IMR-90 (cell line): Measurements from ENCODE around the gene NETO2.

Experiments
- CTCF ChIP-seq: conservative IDR thresholded peaks from 2 replicates; pipeline ENCODE4 v1.5.1; 2012; ENCODE audit warnings: mild to moderate bottlenecking, low read depth, low read length, improper control_type of control experiment
- FOS ChIP-seq: fragments of 150-350 bp; IDR thresholded peaks from 2 replicates; pipeline ENCODE4 v1.6.1; 2016; ENCODE audit warnings: low read depth, low read length
- POLR2A ChIP-seq: IDR thresholded peaks from 2 replicates; pipeline ENCODE4 v1.6.1; 2012; ENCODE audit warnings: mild to moderate bottlenecking, low read depth, low read length
- RAD21 ChIP-seq: IDR thresholded peaks from 2 replicates; pipeline ENCODE4 v1.6.1; 2012; ENCODE audit warnings: low read length, improper control_type of control experiment
- RCOR1 ChIP-seq: IDR thresholded peaks from 2 replicates; pipeline ENCODE4 v1.6.1; 2012; ENCODE audit warnings: mild to moderate bottlenecking, low read length, improper control_type of control experiment; ENCODE audit not compliant: insufficient replicate concordance
- RFX5 ChIP-seq: IDR thresholded peaks from 2 replicates; pipeline ENCODE4 v1.8.0; 2012; ENCODE audit warnings: low read depth, mild to moderate bottlenecking, low read length, moderate library complexity

GRCh38 chr16:47069841-47070584 is 73.7 kb downstream of the NETO2 start:
- TF ChIP-seq CTCF (no peak), RAD21 (no peak), POLR2A (no peak), RFX5 (no peak), RCOR1 (no peak), FOS (no peak)
